IPS-18a (cell line): ENCODE data around the gene ADAD1.

Experiments
- H3K27ac ChIP-seq: one replicate; pipeline ENCODE4 v1.5.1; 2013; ENCODE audit warnings: low read length
- H3K27me3 ChIP-seq: one replicate; pipeline ENCODE4 v1.6.1; 2013; ENCODE audit warnings: mild to moderate bottlenecking, low read length; ENCODE audit not compliant: control insufficient read depth, insufficient read depth
- H3K36me3 ChIP-seq: one replicate; pipeline ENCODE4 v1.6.1; 2013; ENCODE audit warnings: low read depth, low read length; ENCODE audit not compliant: control insufficient read depth
- H3K4me1 ChIP-seq: one replicate; pipeline ENCODE4 v1.6.1; 2013; ENCODE audit warnings: low read depth, low read length; ENCODE audit not compliant: control insufficient read depth
- H3K4me3 ChIP-seq: one replicate; pipeline ENCODE4 v1.5.1; 2013; ENCODE audit warnings: low read length
- H3K9ac ChIP-seq: one replicate; pipeline ENCODE4 v1.6.1; 2013; ENCODE audit warnings: mild to moderate bottlenecking, low read length, moderate library complexity
- H3K9me3 ChIP-seq: one replicate; pipeline ENCODE4 v1.6.1; 2013; ENCODE audit warnings: low read depth, low read length; ENCODE audit not compliant: control insufficient read depth

ADAD1 gene

GRCh38 chr4:122377352-122377751 lies 1.5 kb upstream of the ADAD1 start:
- Histone ChIP-seq H3K4me3 (no peak overlapping the region), H3K9me3 (no peaks in the 10 kb centered on the region), H3K27ac (no peak overlapping the region), H3K9ac (no peak overlapping the region), H3K4me1 (no peaks in the 10 kb centered on the region), H3K27me3 (no peaks in the 10 kb centered on the region), H3K36me3 (no peaks in the 10 kb centered on the region)

- Histone ChIP-seq H3K9ac (no peak overlapping the region), H3K9me3 (no peaks in the 10 kb centered on the region), H3K27ac (no peak overlapping the region), H3K36me3 (no peaks in the 10 kb centered on the region), H3K4me1 (no peaks in the 10 kb centered on the region), H3K4me3 (no peak overlapping the region), H3K27me3 (no peaks in the 10 kb centered on the region)
Observed at GRCh38 chr4:122379239-122379638, 428 bp downstream of the ADAD1 start.

DNA sequence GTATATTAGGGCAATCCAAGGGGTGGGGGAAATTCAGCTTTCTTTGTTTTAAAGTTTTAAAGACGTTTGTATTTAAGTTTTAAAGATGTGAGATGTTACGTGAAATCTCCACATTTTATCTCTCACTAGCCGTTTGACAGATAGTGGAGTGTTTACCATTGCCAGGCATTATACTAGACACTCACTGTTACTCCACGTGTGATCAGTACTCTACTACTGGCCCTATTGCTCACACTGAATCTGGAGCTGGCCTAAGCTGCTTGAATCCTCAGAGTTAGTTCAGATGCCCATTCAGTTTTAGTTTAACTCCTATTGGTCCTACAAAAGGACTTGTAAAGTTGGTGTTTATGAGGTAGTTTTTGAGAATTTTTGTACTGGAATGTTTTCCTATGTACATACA lies 4.5 kb downstream of the ADAD1 start:
- Histone ChIP-seq H3K4me1 (no peaks in the 10 kb centered on the region), H3K27me3 (no peaks in the 10 kb centered on the region), H3K4me3 (no peak overlapping the region), H3K27ac (no peak overlapping the region), H3K36me3 (no peaks in the 10 kb centered on the region), H3K9me3 (no peaks in the 10 kb centered on the region), H3K9ac (no peak overlapping the region)

DNA sequence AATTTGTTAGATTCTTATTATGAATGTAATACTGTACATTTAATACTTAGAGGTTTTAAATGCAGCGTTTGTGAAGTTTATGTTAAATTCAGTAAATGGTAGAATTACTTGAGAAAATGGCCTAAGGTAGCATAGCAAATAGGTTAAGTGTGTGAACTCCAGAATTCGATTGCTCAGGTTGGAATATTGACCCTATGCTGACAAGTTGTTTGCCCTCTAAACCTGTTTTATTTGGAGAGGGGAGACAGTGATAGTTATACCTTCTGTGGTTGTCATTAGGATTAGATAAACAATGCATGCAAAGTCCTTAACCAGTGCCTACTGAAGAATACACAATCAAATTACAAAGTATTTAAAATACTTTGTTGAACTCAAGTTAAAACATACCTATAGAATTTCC lies 5.4 kb downstream of the ADAD1 start:
- H3K4me3 ChIP-seq, result no peak overlapping the region
- no peaks in the 10 kb centered on the region for H3K4me1 ChIP-seq

DNA sequence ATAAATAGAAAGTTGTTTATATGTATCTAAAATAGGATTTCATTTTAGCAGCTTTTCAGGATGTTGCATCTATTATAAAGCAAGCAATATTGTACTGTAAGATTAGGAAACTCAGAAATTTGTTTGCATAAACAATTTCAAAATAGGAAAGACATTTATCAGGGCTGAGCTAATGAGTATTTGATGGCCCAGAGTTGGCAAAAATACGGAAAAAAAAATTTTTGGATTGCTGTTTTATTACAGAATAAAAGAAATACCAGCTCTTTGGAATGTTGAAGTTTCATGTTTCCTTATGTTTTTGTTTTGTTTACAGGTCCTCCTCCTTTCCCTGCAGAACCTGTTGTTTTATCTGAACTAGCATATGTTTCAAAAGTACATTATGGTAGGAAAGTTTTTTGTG lies 14.5 kb downstream of the ADAD1 start:
- Histone ChIP-seq H3K4me3 (no peak overlapping the region), H3K9ac (no peak overlapping the region), H3K4me1 (no peaks in the 10 kb centered on the region), H3K27ac (no peak overlapping the region), H3K9me3 (no peaks in the 10 kb centered on the region), H3K27me3 (no peaks in the 10 kb centered on the region), H3K36me3 (no peaks in the 10 kb centered on the region)

More for the DNA sequence above, 5.4 kb downstream of the ADAD1 start:
- Histone ChIP-seq H3K9me3 (no peaks in the 10 kb centered on the region), H3K9ac (no peak overlapping the region), H3K36me3 (no peaks in the 10 kb centered on the region), H3K27me3 (no peaks in the 10 kb centered on the region), H3K27ac (no peak overlapping the region)

GRCh38 chr4:122403861-122404260 lies 25.1 kb downstream of the ADAD1 start:
- H3K36me3 ChIP-seq, result no peaks in the 10 kb centered on the region
- H3K27me3 ChIP-seq, result no peaks in the 10 kb centered on the region
- H3K4me3 ChIP-seq, result no peak overlapping the region
- no peak overlapping the region for H3K27ac ChIP-seq
- no peaks in the 10 kb centered on the region for H3K4me1 ChIP-seq
- no peak overlapping the region for H3K9ac ChIP-seq
- H3K9me3 ChIP-seq, result no peaks in the 10 kb centered on the region

DNA sequence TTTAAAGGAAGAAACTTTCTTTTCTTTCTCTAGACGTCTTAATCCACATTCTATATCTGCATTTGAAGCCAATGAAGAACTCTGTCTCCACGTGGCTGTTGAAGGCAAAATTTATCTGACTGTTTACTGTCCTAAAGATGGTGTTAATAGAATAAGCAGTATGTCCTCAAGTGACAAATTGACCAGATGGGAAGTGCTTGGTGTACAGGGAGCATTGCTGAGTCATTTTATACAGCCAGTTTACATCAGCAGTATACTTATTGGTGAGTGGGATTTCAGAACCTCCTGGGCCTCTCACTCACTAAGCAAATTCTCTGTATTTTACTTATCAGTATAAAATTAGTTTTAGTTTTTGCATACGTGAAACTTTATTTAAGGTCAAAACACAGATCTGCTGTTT lies 33.7 kb downstream of the ADAD1 start:
- no peak overlapping the region for H3K27ac ChIP-seq
- H3K9me3 ChIP-seq, result no peaks in the 10 kb centered on the region
- no peak overlapping the region for H3K4me3 ChIP-seq
- no peaks in the 10 kb centered on the region for H3K4me1 ChIP-seq
- H3K9ac ChIP-seq, result no peak overlapping the region
- H3K27me3 ChIP-seq, result no peaks in the 10 kb centered on the region
- no peaks in the 10 kb centered on the region for H3K36me3 ChIP-seq

DNA sequence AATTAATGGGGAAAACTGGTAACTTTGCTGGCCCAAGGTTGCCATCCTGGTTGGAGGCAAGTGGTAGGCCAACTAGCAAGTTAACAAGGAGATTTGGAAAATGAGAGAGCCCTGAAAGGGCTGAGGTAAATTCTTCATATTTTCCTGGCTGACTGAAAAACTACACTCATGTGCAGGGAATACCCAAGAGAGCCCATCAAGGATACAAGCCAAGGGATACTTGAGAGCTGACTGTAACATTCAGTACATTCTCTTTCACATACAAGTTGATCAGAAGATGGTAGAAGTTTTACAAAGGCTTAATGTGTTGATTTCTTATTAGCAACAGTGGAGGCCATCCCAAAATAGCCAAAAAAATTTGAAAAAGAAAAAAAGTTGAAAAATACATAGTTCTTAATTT lies 44.4 kb downstream of the ADAD1 start:
- no peak overlapping the region for H3K9ac ChIP-seq
- H3K4me3 ChIP-seq, result no peak overlapping the region
- no peak overlapping the region for H3K27ac ChIP-seq
- H3K36me3 ChIP-seq, result no peaks in the 10 kb centered on the region
- H3K9me3 ChIP-seq, result no peaks in the 10 kb centered on the region
- no peaks in the 10 kb centered on the region for H3K4me1 ChIP-seq
- H3K27me3 ChIP-seq, result no peaks in the 10 kb centered on the region

- Histone ChIP-seq H3K36me3 (no peaks in the 10 kb centered on the region), H3K27ac (no peak overlapping the region), H3K9me3 (no peaks in the 10 kb centered on the region), H3K4me3 (no peak overlapping the region), H3K9ac (no peak overlapping the region), H3K4me1 (no peaks in the 10 kb centered on the region), H3K27me3 (no peaks in the 10 kb centered on the region)
Observed at GRCh38 chr4:122431351-122431750, 52.5 kb downstream of the ADAD1 start.

- no peak overlapping the region for H3K4me3 ChIP-seq
Observed at GRCh38 chr4:122434285-122434684, 55.5 kb downstream of the ADAD1 start.

GRCh38 chr4:122450847-122451246 lies 72.0 kb downstream of the ADAD1 start:
- H3K27me3 ChIP-seq, result no peaks in the 10 kb centered on the region
- no peak overlapping the region for H3K4me3 ChIP-seq
- H3K36me3 ChIP-seq, result no peaks in the 10 kb centered on the region
- H3K27ac ChIP-seq, result no peak overlapping the region
- no peaks in the 10 kb centered on the region for H3K9me3 ChIP-seq
- H3K9ac ChIP-seq, result no peak overlapping the region
- no peaks in the 10 kb centered on the region for H3K4me1 ChIP-seq

More at GRCh38 chr4:122434285-122434684, 55.5 kb downstream of the ADAD1 start:
- Histone ChIP-seq H3K9me3 (no peaks in the 10 kb centered on the region), H3K27ac (no peak overlapping the region), H3K36me3 (no peaks in the 10 kb centered on the region), H3K4me1 (no peaks in the 10 kb centered on the region), H3K27me3 (no peaks in the 10 kb centered on the region), H3K9ac (no peak overlapping the region)

- no peak overlapping the region for H3K4me3 ChIP-seq
- H3K27me3 ChIP-seq, result no peaks in the 10 kb centered on the region
- H3K4me1 ChIP-seq, result no peaks in the 10 kb centered on the region
- H3K9me3 ChIP-seq, result no peaks in the 10 kb centered on the region
- H3K27ac ChIP-seq, result no peak overlapping the region
- no peak overlapping the region for H3K9ac ChIP-seq
- no peaks in the 10 kb centered on the region for H3K36me3 ChIP-seq
Observed at GRCh38 chr4:122453384-122453995, 74.7 kb downstream of the ADAD1 start.
